Adrenal gland (tissue), 5 donors: ENCODE measurements around the gene LRP8.

Source experiments
- CTCF ChIP-seq, 6 experiments: fragments of 450-650 bp in 4 of 6; fragments of 200-600 bp in 2 of 6; sonication (generic) in 1 of 6; IDR thresholded peaks; 1 replicate in 5 of 6; 2 replicates in 1 of 6; pipeline versions ENCODE4 v1.5.1 to v1.8.0; 2016 to 2021; ENCODE audit warnings: antibody characterized with exemption in 6 of 6, mild to moderate bottlenecking in 2 of 6, moderate library complexity in 1 of 6
- POLR2A ChIP-seq, 2 donors: fragments of 450-650 bp; IDR thresholded peaks; one replicate each; pipeline ENCODE4 v1.6.1; 2017; ENCODE audit warnings: antibody characterized with exemption in 2 of 2, mild to moderate bottlenecking in 2 of 2, moderate library complexity in 1 of 2
- donor health status: DM: no; HTN: no; CAD: no.

GRCh38 chr1:53210954-53211353 lies 116.9 kb downstream of the LRP8 start:
- TF ChIP-seq CTCF (IDR thresholded peaks at IDR 0.05) (no peak), POLR2A (IDR thresholded peaks at IDR 0.05) (no peak)
